Endothelial cell of umbilical vein (primary cell): ENCODE measurements around the gene PTCH1. TPM values are rescaled to one million over a fixed set of nuclear protein-coding genes. Genes with fewer than 3 reads are reported as not detected.

ENCODE experiments used
- BruUV-seq: library from RNA; stranded (reverse); fragments of 400-500 nt; replicated peaks from 2 replicates; lab custom pipeline; 2021; lab: Mats Ljungman, UMichigan
- CTCF ChIA-PET: fragments of 300-600, 350-600 bp; sonication (Branson Sonifier 250); formaldehyde crosslinking; loops from one replicate; lab custom pipeline; 2021; ENCODE audit warnings: antibody characterized with exemption, inconsistent platforms; lab: Charles Lee
- POLR2A ChIA-PET: fragments of 300-600, 350-600 bp; sonication (Branson Sonifier 250); formaldehyde crosslinking; loops from one replicate; lab custom pipeline; 2021; ENCODE audit warnings: antibody characterized with exemption, inconsistent platforms; lab: Charles Lee
- DNase-seq: peaks from one replicate; pipeline ENCODE4 v3.0.0-alpha.2; 2011; ENCODE audit warnings: low read depth, low spot score
- FAIRE-seq: peaks from 2 replicates; lab custom pipeline; 2011; peaks lifted over from hg19 to GRCh38; lab: Jason Lieb, UNC
- H2AFZ ChIP-seq: 2 replicates; pipeline ENCODE4 v1.6.0; 2012; ENCODE audit warnings: low read depth, low read length, control low read depth, inconsistent platforms
- H3K27ac ChIP-seq: 2 replicates; pipeline ENCODE4 v1.5.1; 2011; ENCODE audit warnings: low read depth, mild to moderate bottlenecking, control low read depth, low read length, moderate library complexity; ENCODE audit not compliant: insufficient read depth
- H3K27me3 ChIP-seq, 2 experiments: 2 replicates each; pipeline versions ENCODE4 v1.6.0 to v1.6.1; 2011; ENCODE audit warnings: low read length in 2 of 2, mixed read lengths in 1 of 2; ENCODE audit not compliant: control insufficient read depth in 2 of 2, insufficient read depth in 2 of 2
- H3K36me3 ChIP-seq, 2 experiments: 2 replicates in 1 of 2; 3 replicates in 1 of 2; pipeline ENCODE4 v1.5.1; 2011; ENCODE audit warnings: low read length in 2 of 2, mild to moderate bottlenecking in 1 of 2, moderate library complexity in 1 of 2; ENCODE audit not compliant: control insufficient read depth in 2 of 2, insufficient read depth in 2 of 2; ENCODE audit errors: extremely low read depth in 1 of 2
- H3K4me1 ChIP-seq: 3 replicates; pipeline ENCODE4 v1.5.1; 2011; ENCODE audit warnings: mild to moderate bottlenecking, low read length; ENCODE audit not compliant: control insufficient read depth, insufficient read depth; ENCODE audit errors: extremely low read depth
- H3K4me2 ChIP-seq: 2 replicates; pipeline ENCODE4 v1.6.1; 2011; ENCODE audit warnings: low read length, control low read depth, mixed read lengths; ENCODE audit not compliant: insufficient read depth
- H3K4me3 ChIP-seq, 3 experiments: fragments of 200-600 bp in 1 of 3; sonication (generic), shearing (Covaris generic) in 1 of 3; replicated peaks in 1 of 3; 2 replicates each; pipeline ENCODE4 v1.5.1; 2011 to 2016; ENCODE audit warnings: control low read depth in 3 of 3, low read length in 3 of 3, mild to moderate bottlenecking in 2 of 3, inconsistent platforms in 1 of 3, low read depth in 1 of 3, moderate library complexity in 1 of 3; ENCODE audit not compliant: insufficient read depth in 1 of 3
- H3K79me2 ChIP-seq: 2 replicates; pipeline ENCODE4 v1.6.0; 2012; ENCODE audit warnings: low read length, inconsistent platforms; ENCODE audit not compliant: control insufficient read depth, insufficient read depth
- H3K9ac ChIP-seq: replicated peaks from 2 replicates; pipeline ENCODE3; 2011; ENCODE audit warnings: low read length, control low read depth; ENCODE audit not compliant: insufficient read depth; ENCODE audit errors: extremely low read depth
- H3K9me1 ChIP-seq: replicated peaks from 3 replicates; pipeline ENCODE4 v1.6.0; 2011; ENCODE audit warnings: mild to moderate bottlenecking, low read length; ENCODE audit not compliant: control insufficient read depth, insufficient read depth; ENCODE audit errors: extremely low read depth
- H3K9me3 ChIP-seq: replicated peaks from 2 replicates; pipeline ENCODE4 v1.5.1; 2012; ENCODE audit warnings: low read length, inconsistent platforms; ENCODE audit not compliant: control insufficient read depth, insufficient read depth
- H4K20me1 ChIP-seq: replicated peaks from 2 replicates; pipeline ENCODE3; 2011; ENCODE audit warnings: mild to moderate bottlenecking, low read length; ENCODE audit not compliant: control insufficient read depth, insufficient read depth; ENCODE audit errors: extremely low read depth
- CTCF ChIP-seq, 2 donors: IDR thresholded peaks; 1 replicate in 1 of 2; 2 replicates in 1 of 2; pipeline ENCODE4 v1.5.1; 2011; ENCODE audit warnings: low read length in 2 of 2, mild to moderate bottlenecking in 2 of 2, moderate library complexity in 2 of 2, control low read depth in 1 of 2, inconsistent platforms in 1 of 2, low read depth in 1 of 2; ENCODE audit not compliant: insufficient read depth in 1 of 2; ENCODE audit errors: extremely low read depth in 1 of 2
- EZH2 ChIP-seq: IDR thresholded peaks from 2 replicates; pipeline ENCODE4 v1.6.1; 2012; ENCODE audit warnings: borderline replicate concordance, low read depth, mild to moderate bottlenecking, moderate library complexity, low read length, inconsistent platforms; ENCODE audit not compliant: severe bottlenecking
- FOS ChIP-seq: IDR thresholded peaks from 2 replicates; pipeline ENCODE4 v1.6.1; 2011; ENCODE audit warnings: mild to moderate bottlenecking, low read length, moderate library complexity, borderline replicate concordance; ENCODE audit not compliant: insufficient read depth
- GATA2 ChIP-seq: IDR thresholded peaks from 2 replicates; pipeline ENCODE4 v1.7.0; 2011; ENCODE audit warnings: low read depth, mild to moderate bottlenecking, moderate library complexity, mixed read lengths, low read length; ENCODE audit not compliant: insufficient read length, insufficient read depth
- JUN ChIP-seq: IDR thresholded peaks from 2 replicates; pipeline ENCODE4 v1.6.1; 2011; ENCODE audit warnings: borderline replicate concordance, low read depth; ENCODE audit not compliant: insufficient read length, insufficient read depth
- MAX ChIP-seq: IDR thresholded peaks from 2 replicates; pipeline ENCODE4 v1.6.1; 2011; ENCODE audit not compliant: insufficient read depth, insufficient read length
- MYC ChIP-seq: IDR thresholded peaks from one replicate; pipeline ENCODE4 v1.6.1; 2011; ENCODE audit warnings: mild to moderate bottlenecking, low read depth, low read length
- POLR2A ChIP-seq: IDR thresholded peaks from 2 replicates; pipeline ENCODE4 v1.6.1; 2012; ENCODE audit warnings: low read depth, mild to moderate bottlenecking, control low read depth, low read length
- POLR2AphosphoS5 ChIP-seq: IDR thresholded peaks from 2 replicates; pipeline ENCODE4 v1.6.1; 2012; ENCODE audit warnings: low read depth, mild to moderate bottlenecking, control low read depth, low read length, moderate library complexity; ENCODE audit not compliant: insufficient read depth
- dilution Hi-C: fragments of 300-500 bp; cut with MboI; formaldehyde crosslinking; loops from one replicate; pipeline ENCODE4 v1.15.0; 2019; ENCODE audit warnings: low sequenced_read_pairs; ENCODE audit not compliant: extremely low pct_ligation_motif_present
- intact Hi-C: fragments of 100-400 bp; cut with micrococcal nuclease; formaldehyde crosslinking; loops from one replicate; pipeline ENCODE4 v1.10.0; 2022
- polyA plus RNA-seq, 4 experiments: library from polyadenylated mRNA; depleted of rRNA in 3 of 4; stranded (reverse) in 3 of 4; unstranded in 1 of 4; fragments of >200 nt; gene quantifications; 2 replicates each; pipeline versions ENCODE4 v1.2.1 to v1.2.3, GENCODE V29; 2011 to 2012; ENCODE audit warnings: missing spikeins in 1 of 4
- total RNA-seq: library from RNA; stranded (reverse); gene quantifications from 2 replicates; pipeline ENCODE4 v1.2.3, GENCODE V29; 2021

The PTCH1 gene
- total and polyA plus RNA-seq, 2 donors (not counting 3 experiments of a cell fraction or from before 2014, with no cell fraction given), result 3.9 to 12.1 TPM

GRCh38 chr9:95545831-95546567, 29.2 kb upstream of the PTCH1 start:
- Histone ChIP-seq H2AFZ (no peak overlapping the region), H3K9me1 (no peaks in the 10 kb centered on the region), H3K9ac (no peak overlapping the region), H3K36me3 (no peaks in the 10 kb centered on the region), H3K27ac (no peak overlapping the region), H3K4me1 (no peaks in the 10 kb centered on the region), H4K20me1 (no peaks in the 10 kb centered on the region), H3K79me2 (no peaks in the 10 kb centered on the region), H3K4me3 (no peak overlapping the region), H3K4me2 (no peak overlapping the region), H3K9me3 (no peaks in the 10 kb centered on the region), H3K27me3 (peaks cover 1 to 6% of the 10 kb centered on the region in 2 experiments)
- ChIA-PET CTCF (no interaction called here), POLR2A (no interaction called here)
- FAIRE-seq (no peak), DNase-seq (no peak)
- intact Hi-C loops (no loop called here), dilution Hi-C loops (no loop called here)
- no peak for TF ChIP-seq FOS
- TF ChIP-seq MYC, result no peak
- no peak for TF ChIP-seq POLR2A
- no peak for TF ChIP-seq MAX
- no peak for TF ChIP-seq EZH2
- TF ChIP-seq GATA2, result no peak
- TF ChIP-seq POLR2AphosphoS5, result no peak
- TF ChIP-seq JUN, result no peak
- TF ChIP-seq CTCF (IDR thresholded peaks at IDR 0.05; ENCODE audit: extremely low read depth in 1 of 2, insufficient read depth in 1 of 2, low read depth in 1 of 2, low read length in 2 of 2), result no peak
- BruUV-seq, result no TSS peak
